HG02571 (cell line): ENCODE measurements around the gene FXYD5.

Source experiments
- ATAC-seq: cut with Tn5 transposase; IDR thresholded peaks from one replicate; pipeline ENCODE4 v1.9.1; 2021; ENCODE audit warnings: mild to moderate bottlenecking, moderate library complexity; ENCODE audit not compliant: unreplicated experiment

FXYD5 gene

DNA sequence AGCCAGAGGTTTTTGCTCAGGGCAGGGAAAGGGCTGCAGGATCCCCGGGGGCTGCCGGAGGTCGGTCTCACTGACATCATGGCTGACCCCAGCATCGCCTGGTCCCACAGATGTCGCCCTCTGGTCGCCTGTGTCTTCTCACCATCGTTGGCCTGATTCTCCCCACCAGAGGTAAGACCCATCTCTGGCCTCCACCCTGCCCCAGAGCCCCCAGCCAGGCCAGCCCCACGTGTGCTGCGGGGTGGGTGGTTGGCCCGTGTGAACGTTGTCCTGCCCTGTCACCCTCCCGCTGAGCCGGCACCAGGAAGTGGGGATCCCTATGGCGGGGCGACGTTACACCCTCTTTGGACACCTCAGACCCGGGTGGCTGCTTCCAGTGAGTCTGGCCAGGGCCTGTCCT lies 906 bp downstream of the FXYD5 start:
- no peak for ATAC-seq

- ATAC-seq = no peak
Observed at GRCh38 chr19:35155981-35156672, 1.6 kb downstream of the FXYD5 start.

DNA sequence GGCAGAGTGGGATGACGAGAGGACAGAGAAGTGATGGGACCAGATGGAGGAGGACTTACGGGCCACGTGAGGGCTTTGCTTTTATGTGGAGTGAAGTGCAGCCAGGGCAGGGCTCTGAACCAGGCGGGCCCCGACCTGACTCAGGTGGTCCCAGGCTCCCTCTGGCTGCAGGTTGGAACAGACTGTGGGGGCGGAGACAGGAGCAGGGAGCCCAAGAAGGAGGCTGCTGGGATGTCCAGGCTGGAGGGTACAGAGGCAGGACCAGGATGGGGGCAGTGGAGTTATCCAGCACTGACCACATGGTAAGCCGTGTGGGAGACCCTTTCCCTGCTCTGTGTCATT lies 2.1 kb downstream of the FXYD5 start:
- no peak for ATAC-seq

DNA sequence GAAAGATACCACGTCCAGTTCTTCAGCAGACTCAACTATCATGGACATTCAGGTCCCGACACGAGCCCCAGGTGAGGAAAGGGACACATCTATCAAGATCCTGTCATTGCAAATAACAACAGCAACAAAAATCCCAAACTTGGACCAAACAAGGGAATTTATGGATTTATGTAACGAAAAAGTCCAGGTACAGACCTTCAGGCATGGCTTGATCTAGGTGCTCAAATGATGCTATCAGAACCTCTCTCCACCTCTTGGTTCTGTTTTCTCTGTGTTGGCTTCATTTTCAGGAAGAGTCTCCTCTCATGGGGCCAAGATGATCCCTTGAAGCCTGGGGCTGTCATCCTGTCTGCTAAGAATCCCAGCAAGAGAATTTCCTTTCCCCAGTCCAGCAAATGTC lies 2.9 kb downstream of the FXYD5 start:
- no peak for ATAC-seq

DNA sequence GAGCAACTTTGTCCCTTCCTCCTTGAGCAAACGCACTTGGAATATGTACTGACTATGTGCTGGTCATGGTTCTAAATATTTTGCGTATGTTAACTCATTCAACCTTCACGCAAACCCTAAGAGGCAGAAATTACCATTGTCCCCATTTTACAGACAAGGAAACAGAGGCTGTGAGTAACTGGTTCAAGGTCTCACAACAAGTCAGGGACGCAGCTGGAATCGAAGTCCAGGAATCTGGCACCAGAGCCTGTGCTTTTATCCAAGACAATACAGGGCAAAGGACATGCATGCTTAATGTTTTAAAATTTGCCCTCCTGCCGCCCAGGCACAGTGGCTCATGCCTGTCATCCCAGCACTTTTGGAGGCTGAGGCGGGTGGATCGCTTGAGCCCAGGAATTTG lies 5.1 kb downstream of the FXYD5 start:
- ATAC-seq = no peak

DNA sequence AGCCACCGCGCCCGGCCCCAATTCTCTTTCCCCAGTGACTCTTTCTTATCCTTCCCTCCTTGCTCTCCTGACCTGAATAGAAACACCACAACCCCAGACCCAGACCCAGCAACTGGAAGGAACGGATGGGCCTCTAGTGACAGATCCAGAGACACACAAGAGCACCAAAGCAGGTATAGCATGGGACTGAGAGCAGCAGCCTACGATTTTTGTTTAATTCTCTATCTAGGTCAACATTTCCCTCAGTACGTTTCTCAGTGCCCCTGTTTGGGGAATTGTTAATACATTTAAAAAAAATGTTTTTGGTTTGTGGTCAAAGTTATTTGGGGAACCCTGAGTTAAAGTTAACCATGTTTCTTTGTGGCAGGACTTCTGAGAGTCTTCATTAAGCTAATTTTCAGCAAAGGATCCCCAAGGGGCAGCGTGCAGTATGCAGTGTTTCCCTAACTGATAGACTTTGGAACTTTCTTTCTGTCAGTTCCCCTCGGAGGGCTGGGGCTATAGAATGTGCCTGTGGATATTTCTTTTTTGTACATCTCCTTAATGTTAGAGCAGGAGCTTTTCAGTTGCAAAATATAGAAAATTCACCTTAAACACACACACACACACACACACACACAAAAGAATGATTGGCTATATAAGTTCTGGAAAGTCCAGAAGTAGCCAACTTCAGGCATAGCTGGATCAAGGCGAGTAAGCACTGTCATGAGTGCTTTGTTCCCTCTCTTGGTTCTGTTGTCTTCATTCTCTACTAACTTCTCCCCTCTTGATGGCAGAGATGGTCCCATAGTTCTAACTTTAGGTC lies 6.3 kb downstream of the FXYD5 start:
- ATAC-seq = no peak

- no peak for ATAC-seq
Observed at GRCh38 chr19:35161434-35161743, 6.9 kb downstream of the FXYD5 start.

DNA sequence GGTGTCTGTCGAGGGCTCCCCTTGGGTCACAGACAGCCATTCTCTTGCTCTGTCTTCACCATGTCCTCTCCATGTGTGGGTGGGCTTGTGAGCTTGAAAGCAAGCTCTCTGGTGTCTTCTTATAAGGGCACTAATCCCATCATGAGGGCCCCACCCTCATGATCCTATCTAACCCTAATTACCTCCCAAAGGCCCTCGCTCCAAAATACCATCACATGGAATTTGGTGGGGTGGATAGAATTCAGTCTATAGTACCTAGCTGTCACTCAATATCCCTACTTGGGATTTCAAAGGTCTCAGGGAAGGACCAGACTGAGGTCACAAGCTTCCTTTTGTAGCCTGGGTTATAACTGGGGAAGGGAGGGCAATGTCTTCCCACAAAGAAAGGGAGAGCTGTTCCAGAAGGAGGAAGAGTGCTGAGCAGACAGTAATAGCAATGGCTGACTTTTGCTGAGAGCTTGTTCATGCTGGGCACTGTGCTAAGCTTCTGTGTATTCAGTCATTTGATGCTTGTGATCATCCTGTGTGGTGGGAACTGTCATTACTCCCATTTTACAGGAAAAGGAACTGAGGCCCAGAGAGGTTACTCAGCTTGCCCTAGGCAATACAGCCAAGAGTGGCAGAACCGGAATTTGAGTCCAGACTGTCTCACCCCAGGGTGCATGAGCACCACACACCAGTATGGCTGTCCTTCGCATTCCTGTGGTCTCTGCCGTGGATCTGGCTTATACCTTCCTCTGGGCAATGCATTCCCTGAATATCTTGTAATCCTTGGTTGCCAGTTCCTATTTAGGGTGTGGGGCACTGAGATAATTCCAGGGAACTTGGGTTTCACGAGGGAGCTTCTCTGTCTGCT lies 8.2 kb downstream of the FXYD5 start:
- ATAC-seq = no peak

DNA sequence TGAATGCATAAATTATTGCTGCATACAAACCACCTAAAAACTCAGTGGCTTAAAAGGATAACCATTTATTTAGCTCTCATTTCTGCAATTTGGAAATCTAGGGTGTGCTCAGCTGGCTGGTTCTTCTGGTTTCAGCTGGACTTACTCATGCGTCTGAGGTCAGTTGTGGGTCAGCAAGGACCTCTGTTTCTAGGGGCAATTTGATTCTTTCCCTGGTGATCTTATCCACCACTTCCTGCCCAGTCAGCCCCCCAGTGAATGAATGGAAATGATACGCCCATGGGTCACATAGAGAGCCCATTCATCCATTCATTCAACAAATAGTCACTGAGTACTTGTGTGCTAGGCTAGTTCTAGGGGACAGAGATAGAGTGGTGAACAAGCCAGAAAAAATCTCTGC lies 9.9 kb downstream of the FXYD5 start:
- ATAC-seq = no peak

DNA sequence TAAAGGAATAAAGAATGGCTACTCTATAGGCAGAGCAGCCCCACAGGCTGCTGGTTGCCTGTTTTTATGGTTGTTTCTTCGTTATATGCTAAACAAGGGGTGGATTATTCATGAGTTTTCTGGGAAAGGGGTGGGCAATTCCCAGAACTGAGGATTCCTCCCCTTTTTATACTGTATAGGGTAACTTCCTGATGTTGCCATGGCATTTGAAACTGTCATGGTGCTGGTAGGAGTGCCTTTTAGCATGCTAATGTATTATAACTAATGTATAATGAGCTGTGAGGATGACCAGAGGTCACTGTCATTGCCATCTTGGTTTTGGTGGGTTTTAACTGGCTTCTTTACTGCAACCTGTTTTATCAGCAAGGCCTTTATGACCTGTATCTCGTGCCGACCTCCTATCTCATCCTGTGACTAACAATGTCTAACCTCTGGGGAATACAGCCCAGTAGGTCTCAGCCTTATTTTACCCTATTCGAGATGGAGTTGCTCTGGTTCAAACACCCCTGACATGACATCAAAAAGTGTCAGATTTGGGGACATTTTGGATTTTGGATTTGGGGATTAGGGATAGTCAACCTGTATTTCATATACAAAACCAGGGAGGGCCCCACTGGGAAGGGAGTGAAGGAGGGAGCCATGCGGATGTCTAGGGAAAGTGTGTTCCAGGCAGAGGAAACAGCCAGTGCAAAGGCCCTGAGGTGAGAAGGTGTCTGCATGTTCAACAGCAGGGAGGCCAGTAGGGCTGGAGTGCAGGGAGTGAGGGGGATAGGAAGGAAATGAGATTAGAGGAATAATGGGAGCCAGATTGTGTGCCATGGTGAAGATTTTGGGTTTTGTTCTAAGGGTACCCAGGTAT lies 10.9 kb downstream of the FXYD5 start:
- ATAC-seq = no peak

DNA sequence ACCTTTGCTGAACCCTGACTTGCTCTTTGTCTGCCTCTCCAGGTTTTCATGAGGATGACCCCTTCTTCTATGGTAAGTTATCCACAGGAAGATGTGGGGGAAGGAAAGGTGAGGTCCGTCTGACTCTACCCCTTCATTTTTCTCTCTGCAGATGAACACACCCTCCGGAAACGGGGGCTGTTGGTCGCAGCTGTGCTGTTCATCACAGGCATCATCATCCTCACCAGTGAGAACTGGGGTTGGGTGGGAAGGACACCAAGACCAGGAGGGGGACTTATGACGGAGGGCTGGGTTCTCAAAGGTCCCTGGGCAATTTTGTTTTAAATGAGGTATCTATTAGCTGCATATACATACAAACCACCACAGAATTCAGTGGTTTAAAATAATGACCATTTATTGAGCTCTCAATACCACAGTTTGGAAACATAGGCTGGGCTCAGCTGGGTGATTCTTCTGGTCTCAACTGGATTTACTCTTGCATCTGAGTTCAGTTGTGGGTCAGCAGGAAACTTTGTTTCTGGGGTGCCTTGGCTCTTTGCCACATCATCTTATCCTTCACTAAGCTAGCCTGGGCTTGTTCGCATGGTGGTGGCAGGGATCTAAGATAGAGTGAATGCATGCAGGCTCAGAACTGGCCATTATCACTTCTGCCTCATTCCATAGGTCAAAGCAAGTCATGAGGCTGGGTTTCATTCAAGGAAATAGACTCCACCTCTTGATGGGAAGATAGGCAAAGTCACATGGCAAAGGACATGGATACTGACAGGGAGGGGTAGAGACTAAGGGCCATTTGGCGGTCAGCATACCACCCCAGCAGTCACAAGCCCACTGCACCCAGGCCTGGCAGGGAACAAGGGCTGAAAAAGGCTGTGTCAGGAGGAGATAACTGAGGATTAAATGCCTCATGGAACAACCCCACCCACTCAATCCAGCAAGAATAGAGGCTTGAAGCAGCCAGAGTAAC lies 11.8 kb downstream of the FXYD5 start:
- no peak for ATAC-seq

DNA sequence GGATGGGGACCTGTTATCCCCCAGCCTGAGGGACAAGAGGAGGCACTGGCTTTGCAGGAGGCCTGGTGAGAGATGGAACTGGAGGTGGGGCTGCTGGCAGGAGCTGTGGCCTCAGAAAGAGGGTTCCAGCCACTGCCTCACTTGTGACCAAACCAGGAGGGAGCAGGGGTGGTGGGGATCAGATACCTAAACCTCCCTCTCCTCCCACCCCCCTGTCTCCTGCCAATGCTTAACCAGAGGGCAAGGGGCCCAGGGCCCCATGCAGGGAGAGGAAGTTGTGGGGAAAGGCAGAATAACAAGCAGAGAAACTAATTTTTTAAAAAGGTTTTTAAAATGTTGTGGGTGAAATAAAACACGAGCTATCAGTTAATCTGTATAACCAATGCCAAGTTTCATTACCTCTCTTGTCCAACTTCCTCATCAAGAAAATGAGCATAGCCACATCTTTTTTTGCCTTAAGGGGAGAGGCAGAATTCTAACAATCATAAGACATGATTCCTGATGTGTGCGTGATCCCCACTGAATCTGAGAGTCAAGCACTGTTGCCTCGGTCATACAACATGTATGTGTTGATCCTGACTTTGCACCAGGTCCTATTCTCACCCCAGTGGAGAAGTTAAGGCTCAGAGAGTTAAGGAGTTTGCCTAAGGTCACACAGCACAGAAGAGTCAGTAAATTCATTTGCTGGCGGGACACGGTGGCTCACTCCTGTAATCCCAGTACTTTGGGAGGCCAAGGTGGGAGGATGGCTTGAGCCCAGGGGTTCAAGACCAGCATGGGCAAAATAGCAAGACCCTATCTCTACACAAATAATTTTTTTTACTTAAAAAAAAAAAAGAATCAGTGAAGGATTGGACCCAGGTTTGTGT lies 12.9 kb downstream of the FXYD5 start:
- ATAC-seq = no peak

DNA sequence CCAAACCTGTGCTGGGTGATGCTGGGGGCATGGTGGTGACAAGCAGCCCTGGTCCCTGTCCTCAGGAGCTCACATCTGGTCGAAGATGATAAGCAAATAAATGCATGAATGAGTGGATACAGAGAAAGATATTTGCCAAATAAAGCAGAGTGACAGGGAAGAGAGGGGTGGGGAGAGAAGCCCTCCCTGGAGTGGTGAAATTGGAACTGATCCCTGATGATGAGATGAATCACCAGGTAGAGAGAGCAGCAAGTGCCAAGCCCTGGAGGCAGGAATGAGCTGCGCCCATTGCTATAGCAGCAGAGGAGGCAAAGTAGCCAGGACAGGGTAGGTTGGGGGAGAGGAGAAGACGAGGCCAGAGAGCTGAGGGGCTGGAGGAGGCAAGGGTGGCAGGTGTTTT lies 13.7 kb downstream of the FXYD5 start:
- ATAC-seq = no peak

DNA sequence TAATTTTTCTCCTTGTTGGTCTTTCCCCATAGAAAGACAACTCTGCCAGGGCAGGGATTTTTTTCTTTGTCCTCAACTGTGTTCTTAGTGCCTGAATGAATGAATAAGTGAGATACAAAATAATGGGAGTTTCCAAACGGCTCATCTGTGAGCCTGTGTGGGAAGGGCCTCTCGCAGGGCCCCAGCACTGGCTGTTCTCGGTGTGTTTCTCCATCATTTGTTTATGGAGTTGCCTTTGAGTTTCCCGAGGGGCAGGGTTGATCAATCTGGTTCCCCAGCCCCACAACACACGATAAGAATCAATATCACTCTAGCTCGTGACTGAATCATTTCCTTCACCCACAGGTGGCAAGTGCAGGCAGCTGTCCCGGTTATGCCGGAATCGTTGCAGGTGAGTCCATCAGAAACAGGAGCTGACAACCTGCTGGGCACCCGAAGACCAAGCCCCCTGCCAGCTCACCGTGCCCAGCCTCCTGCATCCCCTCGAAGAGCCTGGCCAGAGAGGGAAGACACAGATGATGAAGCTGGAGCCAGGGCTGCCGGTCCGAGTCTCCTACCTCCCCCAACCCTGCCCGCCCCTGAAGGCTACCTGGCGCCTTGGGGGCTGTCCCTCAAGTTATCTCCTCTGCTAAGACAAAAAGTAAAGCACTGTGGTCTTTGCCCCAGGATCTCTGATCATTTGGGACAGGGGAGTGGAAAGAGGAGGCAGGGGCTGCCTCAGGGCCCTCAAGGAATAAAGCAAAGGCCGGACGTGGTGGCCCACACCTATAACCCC lies 14.9 kb downstream of the FXYD5 start:
- ATAC-seq = no peak

DNA sequence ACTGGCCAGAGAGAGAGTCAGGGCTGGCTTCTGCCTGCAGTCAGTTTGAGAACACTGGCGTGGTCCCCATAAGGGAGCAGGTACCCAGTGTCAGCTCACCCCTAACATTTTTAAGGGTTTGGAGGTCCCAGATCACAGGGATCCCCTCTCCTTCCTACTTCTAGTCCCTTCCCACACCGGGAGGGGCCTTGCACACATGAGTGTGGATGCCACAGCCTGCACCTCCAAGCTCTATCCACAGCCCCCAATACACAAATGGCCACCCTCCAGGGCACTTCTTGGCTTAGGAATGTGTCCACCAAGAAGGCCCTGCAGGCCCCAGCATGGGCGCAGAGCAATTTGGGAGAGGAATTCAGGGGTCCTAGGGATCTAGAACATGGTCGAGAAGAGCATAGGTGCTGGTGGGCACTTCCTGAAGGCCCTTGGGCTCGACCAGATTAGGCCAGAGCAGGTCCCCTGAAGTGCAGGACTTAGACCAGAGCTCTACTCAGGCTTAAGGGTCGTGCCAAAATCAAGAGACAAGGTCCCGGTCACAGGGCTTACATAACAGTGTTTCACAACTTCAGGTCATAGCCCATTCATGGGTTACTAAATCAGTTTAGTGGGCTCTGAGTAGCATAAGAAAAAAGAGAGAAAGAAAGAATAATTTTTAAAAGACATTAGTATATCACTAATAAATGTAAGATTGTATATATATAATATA lies 16.0 kb downstream of the FXYD5 start:
- ATAC-seq = no peak

DNA sequence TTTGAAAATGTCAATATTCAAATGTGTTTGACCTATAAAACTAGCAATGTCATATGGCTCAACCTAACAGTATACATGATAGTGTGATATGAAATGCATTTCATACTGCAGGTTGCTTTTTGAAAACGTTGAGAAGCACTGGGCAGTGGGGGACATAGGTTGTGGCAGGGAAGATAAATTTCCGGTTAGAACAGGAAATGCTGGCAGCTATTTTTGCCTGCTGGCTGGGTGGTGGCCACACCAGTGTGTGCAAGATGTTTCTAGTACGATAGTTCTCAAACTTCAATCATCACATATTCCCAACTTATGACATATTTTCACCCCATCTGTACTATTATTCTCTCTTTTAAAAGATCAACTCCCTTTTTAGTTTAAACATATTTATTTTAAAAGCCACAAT lies 17.2 kb downstream of the FXYD5 start:
- ATAC-seq = no peak

GRCh38 chr19:35174226-35174625 lies 19.7 kb downstream of the FXYD5 start:
- ATAC-seq = no peak

DNA sequence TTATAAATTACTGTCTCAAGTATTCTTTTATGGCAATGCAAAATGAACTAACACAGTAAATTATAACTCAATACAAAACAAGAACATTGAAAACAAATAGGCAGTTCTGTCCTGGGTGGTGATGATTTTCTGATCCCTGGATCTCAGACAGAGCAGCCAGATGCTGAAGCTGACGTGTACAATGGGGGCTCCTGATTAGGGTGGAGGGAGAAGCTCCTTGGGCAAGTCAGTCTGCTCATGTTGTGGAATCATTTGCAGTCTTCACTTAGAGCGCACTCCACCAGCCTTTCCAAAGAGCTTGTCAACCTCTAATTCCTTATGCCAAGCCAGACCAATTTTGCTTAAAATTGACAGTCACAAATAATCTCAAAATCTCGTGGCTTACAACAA lies 21.6 kb downstream of the FXYD5 start:
- ATAC-seq = no peak
